H1 (cell line): Measurements from ENCODE around the gene FRMD4A. TPM values are rescaled to one million over a fixed set of nuclear protein-coding genes. Genes with fewer than 3 reads are reported as not detected.

Experiments
- CHD7 ChIP-seq: fragments of 300-600 bp; sonication (generic); IDR thresholded peaks from 2 replicates; pipeline ENCODE4 v1.7.1; 2012; ENCODE audit warnings: low read length, moderate library complexity, mild to moderate bottlenecking, inconsistent platforms; ENCODE audit not compliant: insufficient replicate concordance
- GABPA ChIP-seq: IDR thresholded peaks from 2 replicates; pipeline ENCODE4 v1.6.1; 2011; ENCODE audit warnings: mild to moderate bottlenecking, low read length, moderate library complexity, borderline replicate concordance; ENCODE audit not compliant: insufficient read depth
- MAX ChIP-seq: IDR thresholded peaks from 2 replicates; pipeline ENCODE4 v1.6.1; 2012; ENCODE audit warnings: inconsistent platforms
- RNF2 ChIP-seq: fragments of 200-900, 300-1000 bp; sonication (generic); IDR thresholded peaks from 2 replicates; pipeline ENCODE4 v1.7.1; 2016; ENCODE audit warnings: borderline replicate concordance, low read depth, mild to moderate bottlenecking, antibody characterized with exemption, low read length; ENCODE audit not compliant: poor library complexity, severe bottlenecking; ENCODE audit errors: missing control alignments
- SP1 ChIP-seq: IDR thresholded peaks from 2 replicates; pipeline ENCODE4 v1.6.1; 2011; ENCODE audit warnings: low read depth, low read length
- TEAD4 ChIP-seq: IDR thresholded peaks from 2 replicates; pipeline ENCODE4 v1.6.1; 2012; ENCODE audit warnings: low read depth, low read length, inconsistent platforms, mixed read lengths
- polyA plus RNA-seq, 7 experiments: library from polyadenylated mRNA; depleted of rRNA in 3 of 7; stranded (reverse) in 5 of 7; unstranded in 2 of 7; fragments of >200 nt in 5 of 7; fragments of 200-250 nt in 2 of 7; gene quantifications; 1 replicate in 5 of 7; 2 replicates in 1 of 7; 4 replicates in 1 of 7; pipeline versions ENCODE4 v1.2.1 to v1.2.3, GENCODE V29; 2011 to 2013; ENCODE audit warnings: missing spikeins in 2 of 7, mixed read lengths in 2 of 7
- total RNA-seq: library from RNA; stranded (reverse); fragmentation: NEBNext Ultra II Directional; extraction: Animal tissue kit (Norgen Biotek cat#: 25700); gene quantifications from 2 replicates; pipeline ENCODE4 v1.2.1, GENCODE V29; 2021
- TF ChIP-seq, protein P1 (sequence below), 3 experiments: IDR thresholded peaks; 1 replicate in 2 of 3; 2 replicates in 1 of 3; pipeline versions ENCODE4 v1.5.1 to v1.6.1; 2011; ENCODE audit warnings: low read length in 3 of 3, mild to moderate bottlenecking in 3 of 3, inconsistent platforms in 2 of 3, low read depth in 1 of 3, moderate library complexity in 1 of 3; ENCODE audit not compliant: insufficient read depth in 1 of 3; ENCODE audit errors: control extremely low read depth in 1 of 3

FRMD4A gene
- total and polyA plus RNA-seq, 2 of the 8 experiments (the other 6 are each of a cell fraction or from before 2014, with no cell fraction given), result 38.6 to 39.6 TPM

- TF ChIP-seq CHD7 (no peak), GABPA (no peak), MAX (no peak), SP1 (no peak), TEAD4 (no peak), RNF2 (no peak)
- TF ChIP-seq, protein P1, sequence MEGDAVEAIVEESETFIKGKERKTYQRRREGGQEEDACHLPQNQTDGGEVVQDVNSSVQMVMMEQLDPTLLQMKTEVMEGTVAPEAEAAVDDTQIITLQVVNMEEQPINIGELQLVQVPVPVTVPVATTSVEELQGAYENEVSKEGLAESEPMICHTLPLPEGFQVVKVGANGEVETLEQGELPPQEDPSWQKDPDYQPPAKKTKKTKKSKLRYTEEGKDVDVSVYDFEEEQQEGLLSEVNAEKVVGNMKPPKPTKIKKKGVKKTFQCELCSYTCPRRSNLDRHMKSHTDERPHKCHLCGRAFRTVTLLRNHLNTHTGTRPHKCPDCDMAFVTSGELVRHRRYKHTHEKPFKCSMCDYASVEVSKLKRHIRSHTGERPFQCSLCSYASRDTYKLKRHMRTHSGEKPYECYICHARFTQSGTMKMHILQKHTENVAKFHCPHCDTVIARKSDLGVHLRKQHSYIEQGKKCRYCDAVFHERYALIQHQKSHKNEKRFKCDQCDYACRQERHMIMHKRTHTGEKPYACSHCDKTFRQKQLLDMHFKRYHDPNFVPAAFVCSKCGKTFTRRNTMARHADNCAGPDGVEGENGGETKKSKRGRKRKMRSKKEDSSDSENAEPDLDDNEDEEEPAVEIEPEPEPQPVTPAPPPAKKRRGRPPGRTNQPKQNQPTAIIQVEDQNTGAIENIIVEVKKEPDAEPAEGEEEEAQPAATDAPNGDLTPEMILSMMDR (IDR thresholded peaks at IDR 0.05; ENCODE audit: control extremely low read depth in 1 of 3, insufficient read depth in 1 of 3, low read depth in 1 of 3, low read length in 3 of 3), result no peak
Measured at GRCh38 chr10:13816195-13816925, 514.4 kb downstream of the FRMD4A start (continued).
